OCI-LY3 (cell line): ENCODE data around the gene BMP8B.

Experiments used
- H2AFZ ChIP-seq: fragments of 200-600, 300-600 bp; shearing (Covaris generic); 2 replicates; pipeline ENCODE4 v1.6.0; 2014; ENCODE audit warnings: antibody characterized with exemption, low read depth, low read length
- H3K27ac ChIP-seq: fragments of 200-600, 300-600 bp; sonication (generic); 2 replicates; pipeline ENCODE4 v1.5.1; 2014; ENCODE audit warnings: mild to moderate bottlenecking, low read length, moderate library complexity, mixed read lengths
- H3K27me3 ChIP-seq: fragments of 200-600, 300-600 bp; sonication (generic); 2 replicates; pipeline ENCODE4 v1.6.1; 2014; ENCODE audit warnings: low read depth, low read length, mixed read lengths
- H3K36me3 ChIP-seq: fragments of 200-600, 300-600 bp; sonication (generic); replicated peaks from 2 replicates; pipeline ENCODE3; 2014; ENCODE audit warnings: low read depth, low read length, mixed read lengths
- H3K4me1 ChIP-seq: fragments of 300-600, 200-600 bp; sonication (generic); 2 replicates; pipeline ENCODE4 v1.6.1; 2014; ENCODE audit warnings: low read length, mixed read lengths
- H3K4me2 ChIP-seq: fragments of 200-600, 300-600 bp; sonication (generic); 2 replicates; pipeline ENCODE4 v1.6.1; 2014; ENCODE audit warnings: low read length, mixed read lengths
- H3K4me3 ChIP-seq: fragments of 300-600, 200-600 bp; sonication (generic); 2 replicates; pipeline ENCODE4 v1.5.1; 2014; ENCODE audit warnings: antibody characterized with exemption, mild to moderate bottlenecking, low read length, moderate library complexity
- H3K79me2 ChIP-seq: fragments of 300-600, 200-600 bp; shearing (Covaris generic); 2 replicates; pipeline ENCODE4 v1.6.1; 2014; ENCODE audit warnings: mild to moderate bottlenecking, low read length, mixed read lengths
- H3K9ac ChIP-seq: fragments of 300-600, 200-600 bp; shearing (Covaris generic); 2 replicates; pipeline ENCODE4 v1.6.0; 2014; ENCODE audit warnings: mild to moderate bottlenecking, low read length, moderate library complexity
- H3K9me3 ChIP-seq: fragments of 200-600, 300-600 bp; shearing (Covaris generic); 2 replicates; pipeline ENCODE4 v1.6.1; 2014; ENCODE audit warnings: low read length, mixed read lengths; ENCODE audit not compliant: insufficient read depth
- H4K20me1 ChIP-seq: fragments of 200-600, 300-600 bp; sonication (generic); 2 replicates; pipeline ENCODE4 v1.6.1; 2016; ENCODE audit warnings: low read length, mixed read lengths; ENCODE audit not compliant: insufficient read depth
- CTCF ChIP-seq: fragments of 200-600, 300-600 bp; sonication (generic); IDR thresholded peaks from 2 replicates; pipeline ENCODE4 v1.5.1; 2014; ENCODE audit warnings: antibody characterized with exemption, low read length, low read depth
- EZH2phosphoT487 ChIP-seq: fragments of 200-600 bp; shearing (Covaris generic); IDR thresholded peaks from 2 replicates; pipeline ENCODE4 v1.6.1; 2018; ENCODE audit warnings: antibody characterized with exemption, mixed run types, low read depth

Gene BMP8B

GRCh38 chr1:39735731-39736130 is 52.9 kb downstream of the BMP8B start:
- H3K27me3 ChIP-seq, result peaks cover 8% of the 10 kb centered on the region
- no peaks in the 10 kb centered on the region for H3K9me3 ChIP-seq
- H2AFZ ChIP-seq, result no peak overlapping the region
- no peak overlapping the region for H3K27ac ChIP-seq
- peaks cover 21% of the 10 kb centered on the region for H3K4me1 ChIP-seq
- peaks cover 18% of the 10 kb centered on the region for H3K79me2 ChIP-seq
- TF ChIP-seq EZH2phosphoT487 (no peak), CTCF (no peak)
- H3K9ac ChIP-seq, result no peak overlapping the region
- no peak overlapping the region for H3K4me2 ChIP-seq
- no peaks in the 10 kb centered on the region for H4K20me1 ChIP-seq
- H3K36me3 ChIP-seq, result no peaks in the 10 kb centered on the region
- no peak overlapping the region for H3K4me3 ChIP-seq

GRCh38 chr1:39733161-39733560 is 55.5 kb downstream of the BMP8B start:
- H3K9me3 ChIP-seq, result no peaks in the 10 kb centered on the region
- peaks cover 8% of the 10 kb centered on the region for H3K27me3 ChIP-seq
- no peak overlapping the region for H3K4me3 ChIP-seq
- TF ChIP-seq CTCF, result no peak
- no peak for TF ChIP-seq EZH2phosphoT487
- H3K9ac ChIP-seq, result no peak overlapping the region
- no peak overlapping the region for H2AFZ ChIP-seq
- H4K20me1 ChIP-seq, result no peaks in the 10 kb centered on the region
- peaks cover 7% of the 10 kb centered on the region; the same call in 1 of the 2 replicates for H3K4me1 ChIP-seq
- no peak overlapping the region for H3K27ac ChIP-seq
- no peaks in the 10 kb centered on the region for H3K79me2 ChIP-seq
- no peaks in the 10 kb centered on the region for H3K36me3 ChIP-seq
- no peak overlapping the region for H3K4me2 ChIP-seq

GRCh38 chr1:39732730-39733129 is 55.9 kb downstream of the BMP8B start:
- no peak for TF ChIP-seq CTCF
- no peak for TF ChIP-seq EZH2phosphoT487
- H3K4me2 ChIP-seq, result no peak overlapping the region
- no peaks in the 10 kb centered on the region for H3K36me3 ChIP-seq
- no peak overlapping the region for H2AFZ ChIP-seq
- no peaks in the 10 kb centered on the region for H4K20me1 ChIP-seq
- peaks cover 7% of the 10 kb centered on the region for H3K4me1 ChIP-seq
- peaks cover 8% of the 10 kb centered on the region for H3K27me3 ChIP-seq
- no peak overlapping the region for H3K27ac ChIP-seq
- H3K79me2 ChIP-seq, result no peaks in the 10 kb centered on the region
- no peak overlapping the region for H3K4me3 ChIP-seq
- H3K9ac ChIP-seq, result no peak overlapping the region
- H3K9me3 ChIP-seq, result no peaks in the 10 kb centered on the region

GRCh38 chr1:39729842-39730241 is 58.8 kb downstream of the BMP8B start:
- Histone ChIP-seq H3K36me3 (no peaks in the 10 kb centered on the region), H3K27ac (no peak overlapping the region), H3K27me3 (peaks cover 9% of the 10 kb centered on the region), H3K4me1 (peaks cover 10% of the 10 kb centered on the region), H3K9ac (no peak overlapping the region), H3K4me3 (no peak overlapping the region), H2AFZ (no peak overlapping the region), H3K9me3 (no peaks in the 10 kb centered on the region), H3K79me2 (no peaks in the 10 kb centered on the region), H4K20me1 (no peaks in the 10 kb centered on the region), H3K4me2 (no peak overlapping the region)
- TF ChIP-seq CTCF, result no peak
- no peak for TF ChIP-seq EZH2phosphoT487
